Tracheal epithelial cell (primary cell): ENCODE data around the gene NRCAM. TPM values are rescaled to one million over a fixed set of nuclear protein-coding genes. Genes with fewer than 3 reads are reported as not detected.

Experiments used
- total RNA-seq: library from RNA; depleted of rRNA; stranded (reverse); fragments of >200 nt; gene quantifications from 2 replicates; pipeline ENCODE4 v1.2.1, GENCODE V29; 2014

NRCAM gene
- total RNA-seq: 0.64 and 17.8 TPM in 2 replicates

GRCh38 chr7:108455998-108456677 is at the start of gene NRCAM:
TSS of gene NRCAM (minus strand) at chr7:108456436. CDS start at chr7:108240064, 216,372 bp downstream.

DNA sequence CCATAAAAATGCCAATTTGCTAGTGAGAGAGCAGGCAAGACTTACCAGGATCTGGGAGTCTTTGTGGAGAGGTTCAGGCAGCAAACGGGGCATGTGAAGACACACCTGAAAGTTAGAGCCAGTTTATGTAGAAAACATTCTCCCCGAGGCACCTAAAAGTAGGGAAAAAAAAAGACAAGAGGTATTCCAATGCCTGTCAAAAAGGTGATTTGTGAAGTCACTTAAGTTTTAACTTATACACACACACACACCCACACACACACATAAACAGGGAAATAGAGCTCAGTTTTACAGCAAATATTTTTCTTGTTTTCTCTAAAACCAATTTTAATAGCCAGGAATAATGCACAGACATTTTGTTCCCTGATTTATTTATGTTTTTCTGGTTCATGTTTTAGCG is 326.0 kb downstream of the NRCAM start, which contains the start of gene LAMB4:
LAMB4 (minus strand) TSS at position 101 of the 400 bp plus-strand sequence. CDS start 7,197 bp downstream, outside the sequence.

Other genes starting within 250 kb of the NRCAM start
- 26.4 and 30.8 TPM in 2 replicates for gene PNPLA8, start 69.7 kb upstream of the NRCAM start, total RNA-seq
- gene THAP5, start 113.3 kb upstream of the NRCAM start, total RNA-seq: 16.9 and 30.1 TPM in 2 replicates
- 50.3 and 64.6 TPM in 2 replicates for gene DNAJB9, start 113.4 kb upstream of the NRCAM start, total RNA-seq